EL (cell line): ENCODE data around the gene ECT2.
"Not testable (repeated sequence)": the region's sequence is repeated elsewhere in the genome, so short reads cannot be mapped to it uniquely, and the experiment has no call there.

Experiments used
- DNase-seq: peaks from one replicate; pipeline ENCODE4 v3.0.0-alpha.2; 2016

The ECT2 gene

GRCh38 chr3:172750368-172751174 lies at the start of gene ECT2:
TSS of gene ECT2 (plus strand) at chr3:172750726. CDS start at chr3:172754531, 3,805 bp downstream.
- peak; percentile 100 for DNase-seq

GRCh38 chr3:172700936-172701455 lies 49.5 kb upstream of the ECT2 start:
- DNase-seq = no peak

GRCh38 chr3:172701751-172702150 lies 48.8 kb upstream of the ECT2 start:
- no peak for DNase-seq

GRCh38 chr3:172702256-172702655 lies 48.3 kb upstream of the ECT2 start:
- no peak for DNase-seq

- DNase-seq = not testable (repeated sequence)
Observed at GRCh38 chr3:172702731-172703130, 47.8 kb upstream of the ECT2 start.

GRCh38 chr3:172704001-172704400 lies 46.5 kb upstream of the ECT2 start:
- DNase-seq = no peak

GRCh38 chr3:172705170-172705569 lies 45.4 kb upstream of the ECT2 start:
- no peak for DNase-seq

- no peak for DNase-seq
Observed at GRCh38 chr3:172707030-172707429, 43.5 kb upstream of the ECT2 start.

GRCh38 chr3:172707967-172708366 lies 42.6 kb upstream of the ECT2 start:
- DNase-seq = peak; percentile 64

- no peak for DNase-seq
Observed at GRCh38 chr3:172708921-172709773, 41.4 kb upstream of the ECT2 start.

- peak; percentile 45 for DNase-seq
Observed at GRCh38 chr3:172709774-172710663, 40.5 kb upstream of the ECT2 start.

- DNase-seq = peak; percentile 100
Observed at GRCh38 chr3:172710664-172711453, 39.7 kb upstream of the ECT2 start, which contains the start of gene NCEH1. TSS of gene NCEH1 (minus strand) at chr3:172711067. CDS start at chr3:172710984, 83 bp downstream.

- no peak for DNase-seq
Observed at GRCh38 chr3:172711454-172711795, 39.1 kb upstream of the ECT2 start.

- DNase-seq = no peak
Observed at GRCh38 chr3:172713316-172713715, 37.2 kb upstream of the ECT2 start.

GRCh38 chr3:172716476-172716875 lies 34.0 kb upstream of the ECT2 start:
- no peak for DNase-seq

- no peak for DNase-seq
Observed at GRCh38 chr3:172717493-172718088, 32.9 kb upstream of the ECT2 start.

GRCh38 chr3:172722536-172723040 lies 27.9 kb upstream of the ECT2 start:
- DNase-seq = not testable (repeated sequence)

- DNase-seq = no peak
Observed at GRCh38 chr3:172726380-172726779, 24.1 kb upstream of the ECT2 start.

GRCh38 chr3:172735014-172735413 lies 15.5 kb upstream of the ECT2 start:
- no peak for DNase-seq

GRCh38 chr3:172739462-172739861 lies 11.1 kb upstream of the ECT2 start:
- DNase-seq = no peak

GRCh38 chr3:172746475-172746874 lies 4.1 kb upstream of the ECT2 start:
- peak; percentile 35 for DNase-seq
